GM23338 (cell line): Measurements from ENCODE around the gene ZNF689. TPM values are rescaled to one million over a fixed set of nuclear protein-coding genes. Genes with fewer than 3 reads are reported as not detected.

Experiments
- ATAC-seq: fragments of 200-7000 bp; cut with Tn5 transposase; 3 replicates; pipeline ENCODE4 v1.9.1; 2020
- DNase-seq: peaks from one replicate; pipeline ENCODE4 v3.0.0-alpha.2; 2015; ENCODE audit warnings: low spot score
- H2AFZ ChIP-seq: fragments of 200-600 bp; sonication (generic); 2 replicates; pipeline ENCODE4 v1.8.0; 2016; ENCODE audit warnings: antibody characterized with exemption, mild to moderate bottlenecking, moderate library complexity
- H3F3A ChIP-seq: fragments of 200-600 bp; sonication (generic); replicated peaks from 2 replicates; pipeline ENCODE4 v1.8.0; 2017; ENCODE audit warnings: antibody characterized with exemption, mixed run types, low read depth
- H3K27ac ChIP-seq: fragments of 200-600 bp; sonication (generic); 2 replicates; pipeline ENCODE4 v1.6.1; 2016; ENCODE audit warnings: low read depth
- H3K27me3 ChIP-seq: fragments of 200-600 bp; sonication (generic); 2 replicates; pipeline ENCODE4 v1.8.0; 2016; ENCODE audit warnings: mild to moderate bottlenecking, mixed run types, moderate library complexity; ENCODE audit not compliant: insufficient read depth
- H3K36me3 ChIP-seq: fragments of 200-600 bp; sonication (generic); 2 replicates; pipeline ENCODE4 v1.8.0; 2016; ENCODE audit warnings: mild to moderate bottlenecking; ENCODE audit not compliant: insufficient read depth
- H3K4me1 ChIP-seq: fragments of 200-600 bp; sonication (generic); 2 replicates; pipeline ENCODE4 v1.8.0; 2016; ENCODE audit warnings: mild to moderate bottlenecking, moderate library complexity; ENCODE audit not compliant: insufficient read depth
- H3K4me2 ChIP-seq: fragments of 200-600 bp; sonication (generic); 2 replicates; pipeline ENCODE4 v1.7.1; 2017; ENCODE audit warnings: mixed run types
- H3K4me3 ChIP-seq: fragments of 200-600 bp; sonication (generic); 2 replicates; pipeline ENCODE4 v1.6.1; 2016; ENCODE audit warnings: mixed run types
- H3K79me2 ChIP-seq: fragments of 200-600 bp; sonication (generic); replicated peaks from 2 replicates; pipeline ENCODE4 v1.8.0; 2017; ENCODE audit warnings: mild to moderate bottlenecking; ENCODE audit not compliant: insufficient read depth
- H3K9me2 ChIP-seq: fragments of 200-600 bp; sonication (generic); 2 replicates; pipeline ENCODE4 v1.8.0; 2017; ENCODE audit not compliant: insufficient read depth
- H4K20me1 ChIP-seq: fragments of 200-600 bp; sonication (generic); replicated peaks from 2 replicates; pipeline ENCODE4 v1.8.0; 2017; ENCODE audit warnings: mild to moderate bottlenecking; ENCODE audit not compliant: insufficient read depth
- H3K27ac Mint-ChIP-seq: 2 replicates; pipeline ENCODE4 v1.8.0; 2020; ENCODE audit warnings: inconsistent platforms, mild to moderate bottlenecking, moderate library complexity, mixed read lengths
- H3K27me3 Mint-ChIP-seq: 3 replicates; pipeline ENCODE4 v1.8.0; 2022; ENCODE audit warnings: low read depth, mild to moderate bottlenecking, moderate library complexity, mixed read lengths, inconsistent platforms; ENCODE audit not compliant: insufficient read depth, poor library complexity
- H3K36me3 Mint-ChIP-seq: 3 replicates; pipeline ENCODE4 v1.8.0; 2021; ENCODE audit warnings: low read depth, mild to moderate bottlenecking, inconsistent platforms, moderate library complexity, mixed read lengths
- H3K4me1 Mint-ChIP-seq: 3 replicates; pipeline ENCODE4 v1.8.0; 2020; ENCODE audit warnings: mild to moderate bottlenecking, inconsistent platforms, mixed read lengths
- H3K4me3 Mint-ChIP-seq: 3 replicates; pipeline ENCODE4 v1.8.0; 2021; ENCODE audit warnings: moderate library complexity, mild to moderate bottlenecking, inconsistent platforms, mixed read lengths
- H3K9me3 Mint-ChIP-seq: 3 replicates; pipeline ENCODE4 v1.8.0; 2020; ENCODE audit warnings: moderate library complexity, mild to moderate bottlenecking, inconsistent platforms, mixed read lengths
- CREB1 ChIP-seq: fragments of 250-450 bp; sonication (Bioruptor Pico); IDR thresholded peaks from 2 replicates; pipeline ENCODE4 v1.5.0; 2020; ENCODE audit warnings: low read depth, mild to moderate bottlenecking, moderate library complexity
- ETS1 ChIP-seq: IDR thresholded peaks from 2 replicates; pipeline ENCODE4 v1.6.1; 2016; ENCODE audit warnings: antibody characterized with exemption
- EZH2 ChIP-seq: fragments of 200-600 bp; sonication (generic); IDR thresholded peaks from one replicate; pipeline ENCODE4 v1.8.0; 2017; ENCODE audit warnings: antibody characterized with exemption, mild to moderate bottlenecking, low read depth; ENCODE audit not compliant: unreplicated experiment
- JUNB ChIP-seq: IDR thresholded peaks from one replicate; pipeline ENCODE4 v1.6.1; 2016; ENCODE audit warnings: antibody characterized with exemption; ENCODE audit not compliant: unreplicated experiment
- NANOG ChIP-seq: IDR thresholded peaks from 2 replicates; pipeline ENCODE4 v1.6.1; 2016; ENCODE audit warnings: antibody characterized with exemption, borderline replicate concordance
- POLR2AphosphoS5 ChIP-seq: IDR thresholded peaks from 2 replicates; pipeline ENCODE4 v1.6.1; 2016; ENCODE audit warnings: antibody characterized with exemption, low read depth
- REST ChIP-seq: IDR thresholded peaks from one replicate; pipeline ENCODE4 v1.6.1; 2018; ENCODE audit warnings: antibody characterized with exemption; ENCODE audit not compliant: unreplicated experiment
- STAT1 ChIP-seq: IDR thresholded peaks from one replicate; pipeline ENCODE4 v1.6.1; 2016; ENCODE audit warnings: antibody characterized with exemption; ENCODE audit not compliant: unreplicated experiment
- ZNF114 ChIP-seq: fragments of 250-450 bp; sonication (Bioruptor Pico); IDR thresholded peaks from 2 replicates; pipeline ENCODE4 v1.5.0; 2020; ENCODE audit warnings: mild to moderate bottlenecking, moderate library complexity
- ZNF462 ChIP-seq: fragments of 250-450 bp; sonication (Bioruptor Pico); IDR thresholded peaks from 2 replicates; pipeline ENCODE4 v1.5.0; 2020; ENCODE audit warnings: mild to moderate bottlenecking, moderate library complexity
- polyA plus RNA-seq: library from polyadenylated mRNA; unstranded; fragments of >200 nt; fragmentation: Nextera tagmentation; extraction: Ambion mirVana; gene quantifications from 2 replicates; pipeline ENCODE4 v1.2.1, GENCODE V29; 2016
- total RNA-seq: library from RNA; depleted of rRNA; stranded (reverse); fragments of >200 nt; shearing (Covaris generic); gene quantifications from 2 replicates; pipeline ENCODE4 v1.2.3, GENCODE V29; 2014

The ZNF689 gene
- total and polyA plus RNA-seq, 2 experiments from 2014 or later: 5.3 to 16.7 TPM

GRCh38 chr16:30654856-30655255 is 44.7 kb upstream of the ZNF689 start:
- H3K9me3 Mint-ChIP-seq: no peaks in the 10 kb centered on the region; the same call in 2 of the 3 replicates
- ATAC-seq (no peak), DNase-seq (no peak)
- no peak overlapping the region for H3K4me2 ChIP-seq
- H3K27me3 Mint-ChIP-seq: peaks cover 37% of the 10 kb centered on the region
- peaks cover 16% of the 10 kb centered on the region for H3K4me1 Mint-ChIP-seq
- no peak overlapping the region for H3K27ac Mint-ChIP-seq
- H3K4me1 ChIP-seq: peaks cover 4% of the 10 kb centered on the region; the same call in 1 of the 2 replicates
- H3F3A ChIP-seq: peaks cover 15% of the 10 kb centered on the region
- peaks cover 25% of the 10 kb centered on the region for H3K27me3 ChIP-seq
- no peak overlapping the region for H3K4me3 ChIP-seq
- no peaks in the 10 kb centered on the region for H3K9me2 ChIP-seq
- peaks cover 2% of the 10 kb centered on the region; the same call in 1 of the 3 replicates for H3K36me3 Mint-ChIP-seq
- H4K20me1 ChIP-seq: peaks cover 2% of the 10 kb centered on the region; the same call in 1 of the 2 replicates
- H3K36me3 ChIP-seq: no peaks in the 10 kb centered on the region; the same call in 1 of the 2 replicates
- H3K79me2 ChIP-seq: no peaks in the 10 kb centered on the region
- no peak for TF ChIP-seq ZNF462 (CRISPR knock-in tag)
- TF ChIP-seq EZH2: no peak
- no peak for TF ChIP-seq CREB1 (CRISPR knock-in tag)
- no peak for TF ChIP-seq JUNB
- TF ChIP-seq NANOG: no peak
- TF ChIP-seq REST: no peak
- no peak for TF ChIP-seq STAT1
- no peak for TF ChIP-seq ETS1
- no peak for TF ChIP-seq ZNF114
- TF ChIP-seq POLR2AphosphoS5: no peak
- no peak overlapping the region for H2AFZ ChIP-seq
- no peak overlapping the region for H3K4me3 Mint-ChIP-seq
- no peak overlapping the region for H3K27ac ChIP-seq
